ENCODE results near the gene KIRREL3.

The KIRREL3 gene

DNA sequence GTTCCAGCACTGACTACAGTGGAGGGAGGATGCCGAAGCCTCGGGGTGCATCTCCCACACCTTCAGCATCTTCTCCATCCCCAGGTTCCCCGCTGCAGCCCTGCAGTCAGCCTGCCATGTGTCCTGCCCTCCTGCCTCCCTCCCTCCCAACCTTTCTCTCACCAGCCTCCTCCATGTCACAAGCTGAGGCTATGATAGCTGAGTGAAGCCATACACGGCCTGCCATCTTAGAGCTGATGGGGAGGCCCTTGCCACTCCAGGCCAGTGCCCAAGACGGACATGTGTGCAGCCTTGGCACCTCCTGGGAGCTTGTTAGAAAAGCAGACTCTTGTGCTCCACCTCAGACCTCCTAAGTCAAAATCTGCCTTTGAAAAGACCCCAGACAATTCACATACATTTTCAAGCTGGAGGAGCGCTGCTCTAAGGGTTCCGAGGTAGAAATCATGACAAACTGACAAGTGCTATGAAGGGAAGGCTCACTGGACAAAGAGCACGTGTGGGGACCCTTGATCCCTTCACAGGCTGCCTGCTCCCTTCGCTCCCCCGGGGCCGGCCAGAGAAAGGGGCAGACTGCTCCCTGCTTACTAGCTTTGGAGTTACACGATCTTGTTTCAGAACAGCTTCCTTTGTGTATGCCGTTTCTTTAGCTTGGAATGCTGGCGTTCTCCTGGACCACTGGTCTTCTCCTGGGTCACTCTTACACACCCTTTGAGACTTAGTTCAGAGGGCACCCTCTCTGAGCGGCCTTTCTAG lies 521.2 kb downstream of the KIRREL3 start:
- no peak for DNase-seq

DNA sequence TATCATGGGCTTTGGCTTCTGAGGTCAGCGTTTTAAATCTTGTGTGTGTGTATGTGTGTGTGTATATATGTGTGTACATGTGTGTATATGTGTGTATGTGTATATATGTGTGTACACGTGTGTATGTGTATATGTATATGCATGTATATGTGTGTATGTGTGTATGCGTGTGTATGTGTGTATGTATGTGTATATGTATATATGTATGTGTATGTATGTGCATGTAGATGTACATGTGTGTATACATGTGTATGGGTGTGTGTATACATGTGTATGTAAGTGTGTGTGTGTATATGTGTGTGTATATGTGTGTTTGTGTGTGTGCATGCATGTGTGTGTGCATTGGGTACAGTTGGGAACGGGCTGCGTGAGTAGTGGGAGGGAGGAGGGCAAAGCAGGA lies 522.1 kb downstream of the KIRREL3 start:
- no peak for DNase-seq

DNA sequence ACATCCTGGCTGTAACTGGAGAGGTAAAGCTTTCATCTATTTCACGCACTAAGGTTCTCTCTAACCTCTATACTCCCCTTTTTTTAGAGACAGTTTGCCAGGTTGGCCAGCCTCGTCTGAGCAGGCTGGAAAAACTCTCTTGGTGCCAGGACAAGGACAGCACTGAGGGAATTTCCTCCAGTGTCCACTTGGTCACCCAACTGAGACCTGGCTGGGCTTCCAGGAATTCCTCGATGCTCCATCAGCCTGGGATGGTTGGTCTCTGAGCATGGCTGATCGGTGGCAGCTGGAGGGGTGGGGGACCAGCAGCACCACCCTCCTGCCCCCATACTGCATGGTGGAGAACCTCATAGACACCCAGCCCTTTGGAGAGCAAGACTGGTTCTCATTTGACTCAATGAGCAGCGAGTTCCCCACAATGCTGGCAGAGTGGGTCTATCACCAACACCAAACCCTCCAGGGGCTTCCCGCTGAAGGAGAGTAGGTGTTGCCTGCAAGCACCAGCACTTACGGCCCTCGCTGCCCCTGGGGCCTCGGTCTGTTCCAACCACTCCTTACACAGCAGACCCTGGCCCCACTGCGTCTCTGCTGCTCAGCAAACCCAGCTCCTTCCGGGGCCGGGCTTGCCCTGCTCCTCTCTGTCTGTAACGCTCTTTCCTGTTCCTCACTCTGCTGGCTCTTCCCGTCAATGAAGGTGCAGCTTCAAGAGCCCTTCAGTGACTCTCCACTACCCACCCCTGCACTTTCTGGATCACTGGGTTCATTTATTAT lies 522.9 kb downstream of the KIRREL3 start:
- no peak for DNase-seq

DNA sequence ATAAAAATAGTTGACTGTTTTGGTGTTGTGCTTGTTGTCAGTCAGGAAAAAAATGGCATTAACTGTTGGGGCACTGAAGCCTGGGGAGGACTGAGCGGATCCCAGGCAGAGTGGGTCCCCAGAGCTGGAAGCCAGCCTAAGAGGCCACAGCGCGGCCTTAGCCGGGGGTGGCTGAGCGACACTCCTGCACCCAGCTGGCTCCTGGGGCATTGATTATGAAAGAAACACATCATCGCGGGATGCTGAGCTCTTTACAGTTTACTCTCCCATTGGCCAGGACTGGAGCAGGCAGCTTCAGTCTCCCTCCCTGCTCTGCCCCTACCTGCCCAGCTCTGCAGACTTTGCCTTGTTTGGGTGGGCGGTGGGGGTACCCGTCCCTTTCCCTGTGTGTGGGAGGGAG lies 523.6 kb downstream of the KIRREL3 start:
- no peak for DNase-seq

DNA sequence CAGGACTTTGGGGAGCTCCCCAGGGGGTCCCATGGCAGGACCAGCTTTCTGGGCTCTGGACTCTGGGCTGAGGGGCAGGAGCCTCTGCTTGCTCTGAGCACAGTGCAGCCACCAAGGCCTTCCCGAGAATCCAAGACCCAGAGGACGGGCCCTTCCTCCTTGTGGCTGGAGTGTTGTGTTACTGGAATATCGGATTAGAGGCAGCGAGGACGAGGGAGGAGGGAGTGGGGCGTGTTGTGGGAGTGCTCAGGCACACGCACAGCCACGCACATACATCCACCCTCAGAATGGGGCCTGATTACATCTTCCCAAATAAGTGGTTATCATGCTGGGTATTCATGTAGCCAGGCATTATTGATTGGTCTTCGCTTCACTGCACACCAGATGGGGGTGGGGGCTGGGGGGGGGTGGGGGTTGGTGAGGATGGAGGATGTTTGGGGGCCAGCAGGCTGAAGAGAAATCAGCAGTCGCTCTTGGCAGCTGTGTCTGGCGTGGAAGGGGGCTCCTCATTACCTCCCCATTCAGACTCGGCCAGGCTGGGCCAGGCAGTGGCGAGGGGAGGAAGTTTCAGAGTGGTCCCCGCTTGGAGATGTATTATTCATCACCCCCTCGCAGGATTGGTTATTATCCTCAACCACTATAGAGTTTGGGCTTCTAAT lies 524.2 kb downstream of the KIRREL3 start:
- DNase-seq, result no peak

DNA sequence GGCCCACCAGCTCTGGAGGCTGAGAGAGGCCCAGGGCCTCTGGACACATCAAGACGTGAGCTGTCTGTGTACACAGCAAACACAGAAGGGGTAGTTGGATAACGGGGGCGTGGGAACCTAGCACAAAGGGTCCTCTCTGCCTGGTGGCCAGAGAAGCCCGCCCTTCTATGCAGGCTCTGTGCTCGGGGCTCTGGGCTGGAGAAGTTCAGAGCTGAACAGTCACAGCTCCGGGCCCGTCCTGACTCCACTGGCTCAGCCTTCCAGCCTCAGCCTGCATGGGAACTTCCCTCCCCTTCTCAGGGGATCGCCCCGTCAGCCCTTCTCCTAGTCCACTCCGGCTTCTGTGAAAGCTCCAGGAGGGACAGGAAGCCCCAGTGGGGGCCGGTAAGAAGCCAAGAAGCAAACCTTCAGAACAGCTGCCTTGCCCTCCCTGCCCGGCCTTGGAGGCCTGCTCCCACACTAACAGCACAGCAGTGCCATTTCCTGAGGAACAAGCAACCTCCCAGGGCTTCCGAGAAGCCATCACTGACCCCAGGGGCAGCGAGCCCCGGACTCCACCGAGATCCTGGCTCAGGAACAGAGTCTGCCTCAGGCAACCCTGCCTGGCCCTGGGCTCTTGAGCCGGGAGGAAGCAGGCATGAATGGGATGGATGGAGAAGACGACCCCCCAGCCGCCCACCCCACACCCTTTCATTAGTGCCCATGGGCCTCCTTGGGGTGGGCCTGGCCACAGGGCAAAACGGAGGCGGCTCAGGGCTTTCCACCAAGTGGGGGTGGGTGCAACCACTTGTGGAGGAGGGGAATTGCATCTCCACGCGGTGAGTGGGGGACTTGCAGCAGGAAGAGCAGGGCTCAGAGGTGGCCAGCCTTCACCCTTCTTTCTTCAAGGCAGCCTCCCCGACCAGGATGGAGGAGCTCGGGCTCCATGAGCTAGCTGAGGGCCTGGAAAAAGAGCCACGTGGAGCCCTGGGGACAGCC lies 525.3 kb downstream of the KIRREL3 start:
- no peak for DNase-seq

DNA sequence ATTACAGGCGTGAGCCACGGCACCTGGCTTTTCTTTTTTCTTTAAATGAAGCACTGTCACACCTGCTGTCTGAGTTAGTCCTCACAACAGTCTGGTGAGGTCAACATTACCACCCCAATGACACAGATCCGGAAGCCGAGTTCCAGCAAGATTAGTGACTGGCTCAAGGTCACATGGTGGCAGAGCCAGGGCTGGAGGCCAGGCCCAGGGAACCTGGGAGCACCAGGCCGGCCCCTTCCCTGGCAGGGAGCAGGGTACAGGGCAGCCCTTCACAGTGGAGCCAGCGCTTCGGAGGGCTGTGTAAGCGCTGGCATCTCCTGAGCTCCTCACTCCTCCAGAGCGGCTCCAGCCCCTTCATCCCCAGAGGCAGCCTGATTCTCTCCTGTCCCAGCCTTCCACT lies 526.4 kb downstream of the KIRREL3 start:
- DNase-seq, result no peak

DNA sequence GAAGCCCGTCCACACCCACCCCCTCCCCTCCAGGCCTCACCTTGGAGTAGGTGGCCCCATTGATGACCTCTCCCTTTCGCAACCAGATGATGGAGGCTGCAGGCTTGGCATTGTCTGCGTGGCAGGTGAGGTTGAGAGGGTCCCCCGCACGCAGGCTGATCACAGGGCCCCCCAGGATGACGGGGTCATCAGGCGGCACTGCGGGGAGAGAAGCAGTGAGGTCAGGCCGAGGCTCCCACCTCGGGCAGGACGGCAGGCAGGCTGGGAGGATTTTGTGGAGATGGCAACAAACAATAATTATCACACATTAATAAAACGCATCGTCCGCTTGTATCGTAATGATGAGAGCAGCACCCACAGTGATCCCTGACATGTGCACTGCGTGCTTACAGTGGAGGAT lies 527.3 kb downstream of the KIRREL3 start:
- DNase-seq, result no peak

DNA sequence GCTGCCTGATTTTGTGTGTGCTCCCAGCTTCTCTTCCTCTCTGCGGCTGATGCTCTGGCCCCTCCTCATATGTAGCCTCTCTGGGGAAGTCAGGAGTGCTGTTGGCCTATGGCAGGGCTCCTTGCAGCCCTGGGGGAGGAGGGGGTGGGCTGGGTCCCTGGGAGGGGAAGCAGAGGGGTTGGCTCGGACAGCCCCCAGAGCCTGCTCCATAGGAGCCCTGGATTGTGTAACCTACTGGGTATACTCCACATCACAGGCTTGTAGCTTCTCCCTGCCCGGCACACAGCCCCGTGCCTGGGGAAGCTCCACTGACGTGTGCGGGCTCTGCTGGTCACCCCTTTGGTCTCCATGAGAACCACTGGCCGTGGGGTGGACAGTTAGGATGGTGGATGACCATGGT lies 531.3 kb downstream of the KIRREL3 start:
- DNase-seq, result no peak

DNA sequence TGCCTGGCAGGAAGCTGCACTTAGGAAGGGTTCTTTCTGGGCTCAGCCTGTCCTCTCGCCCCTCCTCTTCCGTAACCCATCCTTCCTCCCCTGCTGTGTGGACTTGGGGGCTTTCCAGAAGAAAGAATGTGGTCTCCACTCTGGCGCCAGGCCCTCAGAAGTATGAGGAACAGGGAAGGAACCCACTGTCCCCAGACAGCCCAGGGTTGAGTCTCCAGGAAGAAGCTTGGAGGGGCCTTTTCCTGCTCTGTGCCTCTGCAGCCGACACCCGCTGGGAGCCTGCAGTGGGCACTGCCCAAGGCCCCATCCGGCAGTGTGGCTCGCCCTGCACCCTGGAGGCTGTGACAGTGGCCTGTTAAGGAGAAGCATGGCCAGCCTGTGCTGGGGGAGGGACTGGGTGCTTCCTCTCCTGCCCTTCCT lies 532.5 kb downstream of the KIRREL3 start:
- peak; percentile 83 for DNase-seq

DNA sequence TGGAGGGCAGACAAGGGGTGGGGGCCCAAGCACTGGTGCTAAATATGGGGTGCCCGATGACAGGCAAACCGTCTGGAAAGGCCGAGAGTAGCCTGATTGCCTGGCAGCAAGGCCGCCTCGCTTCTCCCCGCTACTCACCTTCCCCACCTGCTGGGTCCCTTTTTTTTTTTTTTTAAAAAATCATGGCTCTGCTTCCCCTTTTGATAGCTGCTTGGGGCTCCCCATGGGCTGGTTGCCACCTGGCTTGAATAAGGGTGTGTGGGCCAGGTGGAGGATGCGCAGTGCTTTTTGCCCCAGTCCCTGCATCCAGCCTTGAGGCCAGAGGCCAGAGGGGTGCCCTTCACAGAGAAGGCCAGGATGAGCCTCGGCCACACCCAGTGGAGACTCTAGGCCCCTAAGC lies 533.1 kb downstream of the KIRREL3 start:
- no peak for DNase-seq

DNA sequence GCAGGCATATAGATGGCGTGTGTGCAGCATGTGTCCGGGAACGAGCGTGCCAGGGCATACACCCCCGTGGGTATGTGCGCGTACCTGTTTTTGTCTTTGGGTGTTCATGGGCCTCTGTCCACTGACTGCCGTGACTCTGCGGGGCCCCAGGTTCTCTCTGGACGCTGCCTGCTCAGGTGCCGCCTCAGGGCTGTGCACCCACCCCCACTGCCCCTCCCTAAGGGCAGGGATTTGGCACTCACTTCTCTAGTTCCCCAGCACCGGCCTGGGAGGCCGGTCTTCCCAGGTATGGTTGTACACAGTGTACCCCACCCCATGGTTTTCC lies 533.6 kb downstream of the KIRREL3 start:
- DNase-seq, result no peak

DNA sequence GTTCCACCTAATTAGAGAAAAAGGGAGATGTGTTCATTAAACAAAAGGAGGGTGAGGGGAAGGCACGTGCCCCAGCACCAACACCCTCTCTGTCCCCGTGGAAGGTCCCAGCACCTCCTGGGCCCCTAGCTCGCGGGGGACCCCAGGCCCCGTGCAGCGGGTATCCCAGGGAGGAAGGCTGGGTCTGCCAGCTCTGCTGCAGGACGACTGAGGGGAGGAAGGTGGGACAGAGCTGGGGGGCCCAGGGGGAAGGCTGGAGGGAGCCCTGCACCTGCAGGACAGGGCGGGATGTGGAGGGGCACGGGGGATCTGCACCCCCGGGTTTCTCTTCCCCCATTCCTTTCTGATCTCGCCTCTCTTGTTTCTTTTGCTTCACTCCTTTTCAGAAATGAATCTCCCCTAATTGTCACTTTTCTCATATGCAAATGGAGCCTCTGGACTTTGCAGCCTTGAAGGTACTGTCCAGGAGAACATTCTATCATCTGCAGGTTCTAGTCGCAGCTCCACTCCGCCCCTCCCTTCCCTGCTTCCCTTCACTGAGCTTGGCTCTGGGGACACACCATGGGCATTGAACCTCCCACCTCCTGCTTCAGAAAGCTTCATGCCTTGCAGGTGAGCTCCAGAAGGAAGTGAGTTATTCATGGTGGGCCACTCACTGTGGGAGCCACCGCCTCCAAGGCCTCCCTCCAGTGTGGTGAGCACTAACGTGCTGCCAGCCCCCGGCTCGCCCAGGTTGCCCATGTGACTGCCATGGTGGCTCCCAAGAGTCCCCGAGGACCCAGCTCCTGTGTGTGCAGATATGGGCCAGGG lies 534.1 kb downstream of the KIRREL3 start:
- no peak for DNase-seq

DNA sequence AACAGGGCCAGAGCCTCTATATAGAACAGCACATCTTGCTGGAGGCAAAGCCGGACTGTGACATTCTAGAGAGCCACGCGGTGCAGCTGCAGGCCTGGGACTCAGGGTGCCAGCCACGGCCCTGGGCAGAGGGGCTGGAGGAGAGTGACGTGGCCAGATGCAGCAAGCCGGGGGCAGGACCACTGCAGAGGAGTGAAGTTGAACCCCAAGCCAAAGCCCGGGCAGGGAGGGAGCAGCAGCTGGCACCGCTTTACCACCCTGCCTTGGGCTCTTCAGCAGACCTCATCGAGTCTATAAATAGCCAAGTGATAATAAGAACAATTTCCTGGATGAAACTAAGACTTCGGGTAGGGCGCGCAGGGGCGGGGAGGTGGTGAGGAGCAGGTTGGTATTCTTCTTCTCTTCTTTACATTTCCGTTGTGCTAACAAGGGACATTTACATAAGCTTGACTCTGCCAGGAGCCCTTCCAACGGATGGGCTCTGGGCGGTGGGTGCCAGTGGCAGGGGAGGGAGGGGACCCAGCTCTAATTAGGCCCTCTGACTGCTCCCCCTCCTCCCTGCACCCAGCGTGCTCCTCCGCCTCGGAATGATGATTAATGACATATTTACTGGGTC lies 534.9 kb downstream of the KIRREL3 start:
- peak; percentile 39 for DNase-seq

DNA sequence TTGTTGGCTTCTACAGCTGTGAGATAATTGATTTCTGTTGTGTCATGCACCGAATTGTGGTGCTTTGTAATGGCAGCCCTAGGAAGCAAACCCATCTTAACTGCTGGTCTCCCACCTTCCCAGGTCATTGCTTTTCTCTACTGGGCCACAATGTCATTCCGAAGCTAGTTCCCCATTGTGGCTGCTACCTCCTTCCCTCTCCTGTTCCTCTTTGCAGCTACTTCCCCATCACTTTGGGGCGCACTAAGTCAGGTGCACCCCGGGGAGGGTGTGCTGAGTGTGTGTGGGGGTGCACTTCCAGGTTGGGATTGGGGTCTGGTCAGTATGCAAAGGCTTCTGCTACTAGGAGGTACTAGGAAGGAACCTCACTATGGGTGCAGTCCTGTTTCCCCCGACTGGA lies 535.8 kb downstream of the KIRREL3 start:
- no peak for DNase-seq

DNA sequence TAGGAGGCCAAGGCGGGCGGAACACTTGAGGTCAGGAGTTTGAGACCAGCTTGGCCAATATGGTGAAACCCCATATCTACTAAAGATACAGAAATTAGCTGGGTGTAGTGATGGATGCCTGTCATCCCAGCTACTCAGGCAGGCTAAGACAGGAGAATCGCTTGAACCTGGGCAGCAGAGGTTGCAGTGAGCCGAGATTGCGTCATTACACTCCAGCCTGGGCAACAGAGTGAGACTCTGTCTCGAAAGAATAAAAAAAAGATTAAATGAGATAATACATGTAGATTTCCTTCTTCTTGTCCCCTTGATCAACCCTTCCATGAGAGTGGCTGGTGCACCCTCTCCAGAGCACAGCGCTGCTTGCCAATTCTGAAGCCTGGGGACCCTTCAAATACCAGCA lies 538.1 kb downstream of the KIRREL3 start:
- no peak for DNase-seq

DNA sequence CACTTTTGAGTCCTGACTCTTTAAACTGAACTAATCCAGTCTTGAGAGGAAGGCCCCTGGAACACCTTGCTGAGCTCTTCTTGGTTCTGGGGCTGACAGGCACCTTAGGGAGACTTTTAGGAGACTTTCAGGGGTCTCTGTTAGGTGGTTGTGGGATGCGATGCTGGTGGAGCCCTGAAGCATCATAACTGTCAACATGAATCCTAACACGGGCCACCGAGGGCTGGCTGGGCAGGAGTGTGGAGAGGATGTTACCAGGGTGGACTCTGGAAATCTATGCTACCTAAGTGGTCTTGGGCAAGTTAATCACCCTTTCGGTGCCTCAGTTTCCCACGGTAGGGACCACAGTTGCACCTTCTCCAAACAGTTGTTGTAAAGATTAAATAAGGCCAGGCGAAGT lies 538.6 kb downstream of the KIRREL3 start:
- no peak for DNase-seq

DNA sequence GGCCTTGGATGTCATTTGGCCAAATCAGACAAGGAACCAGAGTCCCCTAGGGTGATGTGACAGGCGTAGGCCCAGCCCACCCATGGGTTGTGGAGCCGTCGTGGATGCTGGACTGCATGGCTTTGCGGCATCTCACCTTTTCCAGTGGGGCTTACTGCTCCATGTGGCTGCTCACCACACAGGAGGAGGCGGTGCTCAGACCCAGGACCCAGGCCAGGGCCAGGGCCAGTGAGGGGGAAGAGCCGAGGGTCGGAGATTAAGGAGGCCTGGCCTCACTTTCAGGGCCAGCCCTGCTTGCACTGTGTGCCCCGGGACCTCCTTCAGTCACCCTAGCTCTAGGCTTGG lies 539.5 kb downstream of the KIRREL3 start:
- no peak for DNase-seq

DNA sequence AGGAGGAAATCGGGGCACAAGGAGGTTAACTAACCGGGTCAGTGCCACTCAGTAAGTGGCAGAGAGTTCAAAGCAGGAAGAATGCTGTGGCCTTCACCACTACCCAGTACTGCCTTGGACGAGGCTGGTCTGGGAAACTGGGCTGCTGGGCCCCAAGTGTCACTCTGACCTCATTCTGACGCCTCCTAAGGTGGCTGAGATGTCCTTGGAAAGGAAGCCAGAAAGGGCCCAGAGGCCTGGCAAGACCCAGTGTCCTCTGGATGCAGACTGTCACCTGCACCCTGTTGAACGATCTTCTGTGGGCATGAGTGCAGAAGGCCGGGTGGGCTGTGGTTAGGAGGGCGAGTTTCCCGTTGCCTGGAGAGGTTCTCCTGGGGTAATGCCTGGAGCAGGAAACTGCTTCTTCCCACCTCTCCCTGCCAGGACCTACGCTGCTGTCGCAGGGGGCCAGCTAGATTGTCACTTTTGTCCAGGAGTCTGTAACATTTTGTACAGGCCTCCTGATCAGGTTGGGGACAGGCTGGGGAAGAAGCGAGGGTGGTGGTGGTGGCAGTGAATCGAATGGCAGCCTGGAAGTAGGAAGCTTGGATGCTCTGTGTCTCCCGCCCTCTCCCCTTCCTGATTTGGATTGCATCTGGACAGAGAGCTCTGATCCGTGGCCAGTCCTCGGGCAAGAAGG lies 540.0 kb downstream of the KIRREL3 start:
- no peak for DNase-seq

DNA sequence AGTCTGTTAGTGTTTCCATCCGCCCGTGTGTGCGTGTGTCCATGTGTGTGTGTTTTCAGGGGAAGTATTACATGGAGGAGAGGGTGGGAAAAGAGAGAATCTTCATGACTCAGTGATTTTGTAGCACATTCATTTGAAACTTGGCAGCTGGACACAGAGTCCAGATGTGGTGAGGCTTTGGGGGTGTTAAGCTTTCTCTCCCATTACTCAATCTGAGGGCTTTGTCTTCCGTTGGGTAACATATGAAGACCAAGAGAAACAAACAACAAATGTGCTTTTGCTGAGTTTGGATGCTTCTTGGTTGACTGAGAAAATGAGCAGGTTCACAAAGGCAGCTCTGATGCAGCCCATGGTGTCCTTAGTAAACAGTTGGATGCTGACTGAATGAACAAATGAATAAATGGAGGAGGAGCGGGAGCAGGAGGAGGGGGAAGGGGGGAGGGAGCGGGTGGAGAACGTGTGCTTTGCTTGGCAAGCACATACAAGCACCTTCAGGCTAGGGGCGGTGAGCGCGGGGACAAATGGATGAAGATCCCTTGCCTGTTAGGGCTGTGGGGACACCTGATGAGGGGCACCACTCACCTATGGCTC lies 540.8 kb downstream of the KIRREL3 start:
- peak; percentile 21 for DNase-seq
